Ishikawa (cell line): ENCODE measurements around the gene METTL1.

Source experiments
- CEBPB ChIP-seq: IDR thresholded peaks from 2 replicates; pipeline ENCODE4 v1.6.1; 2012
- CREB1 ChIP-seq: IDR thresholded peaks from 2 replicates; pipeline ENCODE4 v1.6.1; 2012; ENCODE audit warnings: low read depth
- EGR1 ChIP-seq: IDR thresholded peaks from 2 replicates; pipeline ENCODE4 v1.6.1; 2012
- EP300 ChIP-seq: IDR thresholded peaks from 2 replicates; pipeline ENCODE4 v1.6.1; 2012; ENCODE audit warnings: borderline replicate concordance
- FOXM1 ChIP-seq: IDR thresholded peaks from 2 replicates; pipeline ENCODE4 v1.6.1; 2012; ENCODE audit warnings: low read depth, borderline replicate concordance
- MAX ChIP-seq: IDR thresholded peaks from 2 replicates; pipeline ENCODE4 v1.6.1; 2012
- NFIC ChIP-seq: IDR thresholded peaks from 2 replicates; pipeline ENCODE4 v1.6.1; 2012
- RAD21 ChIP-seq: IDR thresholded peaks from 2 replicates; pipeline ENCODE4 v1.6.1; 2012; ENCODE audit warnings: low read depth
- USF1 ChIP-seq: IDR thresholded peaks from 2 replicates; pipeline ENCODE4 v1.6.1; 2012
- YY1 ChIP-seq: IDR thresholded peaks from 2 replicates; pipeline ENCODE4 v1.6.1; 2012; ENCODE audit warnings: low read depth

DNA sequence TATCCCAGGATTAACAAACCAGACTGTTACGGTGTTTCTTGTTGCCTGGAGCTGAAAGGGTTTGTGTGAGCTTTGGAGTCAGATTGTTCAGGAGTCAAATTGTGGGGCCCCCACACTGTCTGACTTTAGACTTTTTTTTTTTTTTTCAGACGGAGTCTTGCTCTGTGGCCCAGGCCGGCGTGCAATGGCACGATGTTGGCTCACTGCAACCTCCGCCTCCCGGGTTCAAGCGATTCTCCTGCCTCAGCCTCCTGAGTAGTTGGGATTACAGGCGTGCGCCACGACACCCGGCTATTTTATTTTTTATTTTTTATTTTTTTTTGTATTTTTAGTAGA, 11.5 kb upstream of the METTL1 start:
- no peak for TF ChIP-seq CEBPB
- TF ChIP-seq MAX, result no peak
- no peak for TF ChIP-seq RAD21
- no peak for TF ChIP-seq YY1
- TF ChIP-seq USF1, result no peak
- TF ChIP-seq EP300, result no peak
- TF ChIP-seq NFIC, result no peak
- TF ChIP-seq FOXM1, result no peak
- TF ChIP-seq CREB1, result no peak
- TF ChIP-seq EGR1, result no peak
